MCF 10A (cell line): ENCODE data around the gene SEC22B. TPM values are rescaled to one million over a fixed set of nuclear protein-coding genes. Genes with fewer than 3 reads are reported as not detected.
"Not testable (repeated sequence)": the region's sequence is repeated elsewhere in the genome, so short reads cannot be mapped to it uniquely, and the experiment has no call there.

Experiments used
- BruUV-seq: library from RNA; stranded (reverse); fragments of 400-500 nt; replicated peaks from 2 replicates; lab custom pipeline; 2021; lab: Mats Ljungman, UMichigan
- CTCF ChIA-PET: fragments of 300-600 bp; sonication (Branson Sonifier 250); formaldehyde crosslinking; extraction: SDS; loops from one replicate; lab custom pipeline; 2021; ENCODE audit warnings: antibody characterized with exemption, inconsistent platforms; lab: Yijun Ruan, JAX
- POLR2A ChIA-PET: fragments of 300-600, 350-650 bp; sonication (Branson Sonifier 250); formaldehyde crosslinking; extraction: SDS; loops from one replicate; lab custom pipeline; 2020; ENCODE audit warnings: antibody characterized with exemption, inconsistent platforms; lab: Yijun Ruan, JAX
- DNase-seq: peaks from one replicate; pipeline ENCODE4 v3.0.0-alpha.2; 2018; ENCODE audit not compliant: unreplicated experiment
- H3K27ac Mint-ChIP-seq: one replicate; pipeline ENCODE4 v1.8.0; 2022; ENCODE audit warnings: mild to moderate bottlenecking, low read depth, mixed read lengths; ENCODE audit not compliant: unreplicated experiment
- H3K27me3 Mint-ChIP-seq: one replicate; pipeline ENCODE4 v1.8.0; 2022; ENCODE audit warnings: mixed read lengths; ENCODE audit not compliant: insufficient read depth, unreplicated experiment
- H3K36me3 Mint-ChIP-seq: one replicate; pipeline ENCODE4 v1.8.0; 2022; ENCODE audit warnings: mild to moderate bottlenecking, moderate library complexity, mixed read lengths; ENCODE audit not compliant: insufficient read depth, unreplicated experiment
- H3K4me1 Mint-ChIP-seq: one replicate; pipeline ENCODE4 v1.8.0; 2022; ENCODE audit warnings: mixed read lengths; ENCODE audit not compliant: insufficient read depth, unreplicated experiment
- H3K4me3 Mint-ChIP-seq: one replicate; pipeline ENCODE4 v1.8.0; 2022; ENCODE audit warnings: mild to moderate bottlenecking, moderate library complexity, mixed read lengths; ENCODE audit not compliant: unreplicated experiment
- H3K9me3 Mint-ChIP-seq: one replicate; pipeline ENCODE4 v1.8.0; 2022; ENCODE audit warnings: mixed read lengths; ENCODE audit not compliant: unreplicated experiment
- CTCF ChIP-seq: fragments of 200-600 bp; IDR thresholded peaks from one replicate; pipeline ENCODE4 v1.8.0; 2022; ENCODE audit warnings: antibody characterized with exemption, mild to moderate bottlenecking; ENCODE audit not compliant: unreplicated experiment
- intact Hi-C: fragments of 100-400 bp; cut with micrococcal nuclease; formaldehyde crosslinking; loops from 2 replicates; pipeline ENCODE4 v1.14.1; 2022
- total RNA-seq: library from RNA; stranded (reverse); gene quantifications from 2 replicates; pipeline ENCODE4 v1.2.3, GENCODE V29; 2022

SEC22B gene
- total RNA-seq, 1 experiment from 2014 or later: 38.0 TPM

- H3K4me3 Mint-ChIP-seq, H3K27me3 Mint-ChIP-seq, H3K36me3 Mint-ChIP-seq, POLR2A ChIA-PET, intact Hi-C loops, CTCF ChIA-PET, BruUV-seq, DNase-seq, H3K9me3 Mint-ChIP-seq, H3K27ac Mint-ChIP-seq: not testable (repeated sequence)
- peaks cover 10% of the 10 kb centered on the region for H3K4me1 Mint-ChIP-seq
Measured at GRCh38 chr1:120141865-120142264, 34.5 kb downstream of the SEC22B start.

GRCh38 chr1:120140656-120141265 is 35.6 kb downstream of the SEC22B start:
- H3K36me3 Mint-ChIP-seq, H3K9me3 Mint-ChIP-seq, CTCF ChIA-PET, DNase-seq, H3K27ac Mint-ChIP-seq, intact Hi-C loops, H3K27me3 Mint-ChIP-seq, POLR2A ChIA-PET, BruUV-seq, H3K4me3 Mint-ChIP-seq: not testable (repeated sequence)
- H3K4me1 Mint-ChIP-seq: peaks cover 10% of the 10 kb centered on the region

GRCh38 chr1:120136086-120136485 is 40.2 kb downstream of the SEC22B start:
- intact Hi-C loops, POLR2A ChIA-PET, DNase-seq, H3K9me3 Mint-ChIP-seq, H3K27ac Mint-ChIP-seq, H3K27me3 Mint-ChIP-seq, CTCF ChIA-PET, BruUV-seq, H3K4me1 Mint-ChIP-seq, H3K36me3 Mint-ChIP-seq, H3K4me3 Mint-ChIP-seq: not testable (repeated sequence)

- BruUV-seq, H3K9me3 Mint-ChIP-seq, H3K4me1 Mint-ChIP-seq, H3K27ac Mint-ChIP-seq, DNase-seq, POLR2A ChIA-PET, CTCF ChIA-PET, H3K27me3 Mint-ChIP-seq, H3K4me3 Mint-ChIP-seq, intact Hi-C loops, H3K36me3 Mint-ChIP-seq: not testable (repeated sequence)
Measured at GRCh38 chr1:120133928-120134325, 42.4 kb downstream of the SEC22B start.

- Mint-ChIP-seq H3K27ac (no peak overlapping the region), H3K4me3 (no peak overlapping the region), H3K9me3 (no peaks in the 10 kb centered on the region), H3K4me1 (no peaks in the 10 kb centered on the region), H3K27me3 (no peaks in the 10 kb centered on the region), H3K36me3 (no peaks in the 10 kb centered on the region)
- ChIA-PET POLR2A (no interaction called here), CTCF (no interaction called here)
- TF ChIP-seq CTCF: no peak
- intact Hi-C loops: no loop called here
- no TSS peak for BruUV-seq
- no peak for DNase-seq
Measured at GRCh38 chr1:120133228-120133927, 42.9 kb downstream of the SEC22B start.

- H3K4me3 Mint-ChIP-seq, H3K9me3 Mint-ChIP-seq, H3K27ac Mint-ChIP-seq, intact Hi-C loops, H3K27me3 Mint-ChIP-seq, BruUV-seq, DNase-seq, H3K36me3 Mint-ChIP-seq, H3K4me1 Mint-ChIP-seq, POLR2A ChIA-PET, CTCF ChIA-PET: not testable (repeated sequence)
Measured at GRCh38 chr1:120132406-120132763, 43.9 kb downstream of the SEC22B start.

GRCh38 chr1:120131611-120132405 is 44.5 kb downstream of the SEC22B start:
- POLR2A ChIA-PET, BruUV-seq, H3K9me3 Mint-ChIP-seq, H3K36me3 Mint-ChIP-seq, H3K27ac Mint-ChIP-seq, H3K4me1 Mint-ChIP-seq, CTCF ChIA-PET, DNase-seq, H3K27me3 Mint-ChIP-seq, intact Hi-C loops, H3K4me3 Mint-ChIP-seq: not testable (repeated sequence)

GRCh38 chr1:120127921-120128320 is 48.4 kb downstream of the SEC22B start:
- intact Hi-C loops, H3K36me3 Mint-ChIP-seq, DNase-seq, H3K4me1 Mint-ChIP-seq, H3K27me3 Mint-ChIP-seq, POLR2A ChIA-PET, H3K9me3 Mint-ChIP-seq, H3K4me3 Mint-ChIP-seq, CTCF ChIA-PET, BruUV-seq, H3K27ac Mint-ChIP-seq: not testable (repeated sequence)
